Inflammatory macrophage treated with lipopolysaccharide for 4 hours (primary cell): ENCODE results near the gene RASGRF2.

Experiments
- DNase-seq: peaks from one replicate; pipeline ENCODE4 v3.0.0-alpha.2; 2020

RASGRF2 gene

GRCh38 chr5:81080809-81081460 lies 120.8 kb downstream of the RASGRF2 start:
- DNase-seq = no peak

- no peak for DNase-seq
Observed at GRCh38 chr5:81081461-81081835, 121.3 kb downstream of the RASGRF2 start.

- DNase-seq = no peak
Observed at GRCh38 chr5:81086881-81087281, 126.7 kb downstream of the RASGRF2 start.

GRCh38 chr5:81091199-81091598 lies 131.0 kb downstream of the RASGRF2 start:
- no peak for DNase-seq

- DNase-seq = no peak
Observed at GRCh38 chr5:81093536-81094196, 133.5 kb downstream of the RASGRF2 start.

- no peak for DNase-seq
Observed at GRCh38 chr5:81095835-81096234, 135.7 kb downstream of the RASGRF2 start.

GRCh38 chr5:81097713-81098112 lies 137.6 kb downstream of the RASGRF2 start:
- DNase-seq = no peak

GRCh38 chr5:81105261-81105877 lies 145.2 kb downstream of the RASGRF2 start:
- no peak for DNase-seq

GRCh38 chr5:81115261-81115660 lies 155.1 kb downstream of the RASGRF2 start:
- DNase-seq = no peak

- no peak for DNase-seq
Observed at GRCh38 chr5:81117566-81117965, 157.4 kb downstream of the RASGRF2 start.

- DNase-seq = no peak
Observed at GRCh38 chr5:81121273-81121672, 161.1 kb downstream of the RASGRF2 start.

- no peak for DNase-seq
Observed at GRCh38 chr5:81121836-81122630, 161.9 kb downstream of the RASGRF2 start.

GRCh38 chr5:81124689-81125088 lies 164.5 kb downstream of the RASGRF2 start:
- peak; percentile 1 for DNase-seq

- no peak for DNase-seq
Observed at GRCh38 chr5:81125959-81126358, 165.8 kb downstream of the RASGRF2 start.

GRCh38 chr5:81128416-81128815 lies 168.3 kb downstream of the RASGRF2 start:
- DNase-seq = no peak

GRCh38 chr5:81132381-81132780 lies 172.2 kb downstream of the RASGRF2 start:
- no peak for DNase-seq

- no peak for DNase-seq
Observed at GRCh38 chr5:81134066-81134465, 173.9 kb downstream of the RASGRF2 start.

- no peak for DNase-seq
Observed at GRCh38 chr5:81134566-81134965, 174.4 kb downstream of the RASGRF2 start.

GRCh38 chr5:81136557-81136956 lies 176.4 kb downstream of the RASGRF2 start:
- no peak for DNase-seq

GRCh38 chr5:81137833-81138232 lies 177.7 kb downstream of the RASGRF2 start:
- DNase-seq = no peak

- DNase-seq = no peak
Observed at GRCh38 chr5:81140441-81140840, 180.3 kb downstream of the RASGRF2 start.

- DNase-seq = no peak
Observed at GRCh38 chr5:81140943-81141342, 180.8 kb downstream of the RASGRF2 start.

- DNase-seq = no peak
Observed at GRCh38 chr5:81142108-81142507, 181.9 kb downstream of the RASGRF2 start.
